Measurements from ENCODE around the gene MACROD2.

Gene MACROD2

DNA sequence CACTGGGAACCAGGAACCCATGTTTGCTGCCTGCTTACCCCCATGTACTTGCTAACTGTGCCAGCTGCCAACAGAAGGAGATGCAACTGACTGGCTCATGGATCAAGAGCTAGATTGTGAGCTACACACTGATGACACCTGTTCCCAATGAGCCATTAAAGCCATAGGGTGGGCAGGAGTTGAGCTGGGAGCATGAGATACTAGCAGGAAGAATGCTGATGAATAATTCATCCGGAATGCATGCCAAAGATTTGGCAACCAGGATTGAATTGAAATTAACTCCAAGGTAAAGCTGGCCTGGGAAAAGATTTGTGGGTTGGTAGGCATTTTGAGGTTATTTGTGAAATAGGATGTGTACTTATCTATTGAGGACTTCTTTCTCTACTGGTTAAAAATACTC lies 1946.8 kb downstream of the MACROD2 start:
- CTCF ChIA-PET: interaction anchor here (0.8 to 1.6 kb wide), 4 partner anchors 10 to 40 kb away, joined by 3 to 6 read pairs (median 4); no protein-coding TSS in a partner anchor
- TF ChIP-seq, protein P1, sequence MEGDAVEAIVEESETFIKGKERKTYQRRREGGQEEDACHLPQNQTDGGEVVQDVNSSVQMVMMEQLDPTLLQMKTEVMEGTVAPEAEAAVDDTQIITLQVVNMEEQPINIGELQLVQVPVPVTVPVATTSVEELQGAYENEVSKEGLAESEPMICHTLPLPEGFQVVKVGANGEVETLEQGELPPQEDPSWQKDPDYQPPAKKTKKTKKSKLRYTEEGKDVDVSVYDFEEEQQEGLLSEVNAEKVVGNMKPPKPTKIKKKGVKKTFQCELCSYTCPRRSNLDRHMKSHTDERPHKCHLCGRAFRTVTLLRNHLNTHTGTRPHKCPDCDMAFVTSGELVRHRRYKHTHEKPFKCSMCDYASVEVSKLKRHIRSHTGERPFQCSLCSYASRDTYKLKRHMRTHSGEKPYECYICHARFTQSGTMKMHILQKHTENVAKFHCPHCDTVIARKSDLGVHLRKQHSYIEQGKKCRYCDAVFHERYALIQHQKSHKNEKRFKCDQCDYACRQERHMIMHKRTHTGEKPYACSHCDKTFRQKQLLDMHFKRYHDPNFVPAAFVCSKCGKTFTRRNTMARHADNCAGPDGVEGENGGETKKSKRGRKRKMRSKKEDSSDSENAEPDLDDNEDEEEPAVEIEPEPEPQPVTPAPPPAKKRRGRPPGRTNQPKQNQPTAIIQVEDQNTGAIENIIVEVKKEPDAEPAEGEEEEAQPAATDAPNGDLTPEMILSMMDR (IDR thresholded peaks at IDR 0.05; ENCODE audit: control extremely low read depth, extremely low read depth, low read depth, missing control alignments): no peak
- POLR2A ChIA-PET: no interaction called here
- DNase-seq (ENCODE audit: extremely low spot score): no peak

DNA sequence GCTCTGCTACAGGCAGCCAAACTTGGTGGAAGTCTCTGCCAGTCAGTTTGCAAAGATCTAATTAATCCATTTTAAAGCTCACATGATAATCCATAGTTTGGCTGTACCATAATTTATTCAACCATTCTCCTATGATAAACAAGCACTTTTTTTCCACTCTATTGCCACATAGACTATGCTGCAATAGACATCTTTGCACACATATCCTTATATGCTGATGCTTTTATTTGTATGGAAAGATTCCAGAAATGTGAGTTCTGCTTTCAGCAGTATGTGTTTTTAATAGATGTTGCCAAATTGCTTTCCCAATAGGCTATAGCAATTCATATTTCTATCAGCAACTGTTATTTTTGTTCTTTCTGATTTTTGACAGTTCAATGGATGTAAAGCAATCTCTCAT lies 1950.0 kb downstream of the MACROD2 start:
- POLR2A ChIA-PET: no interaction called here
- TF ChIP-seq, protein P1 (IDR thresholded peaks at IDR 0.05; ENCODE audit: control extremely low read depth, extremely low read depth, low read depth, missing control alignments): no peak
- no peak for DNase-seq (ENCODE audit: extremely low spot score)
- CTCF ChIA-PET: interaction anchor here (1.6 kb wide), 1 partner anchor 9 kb away, joined by 5 read pairs; no protein-coding TSS in a partner anchor

DNA sequence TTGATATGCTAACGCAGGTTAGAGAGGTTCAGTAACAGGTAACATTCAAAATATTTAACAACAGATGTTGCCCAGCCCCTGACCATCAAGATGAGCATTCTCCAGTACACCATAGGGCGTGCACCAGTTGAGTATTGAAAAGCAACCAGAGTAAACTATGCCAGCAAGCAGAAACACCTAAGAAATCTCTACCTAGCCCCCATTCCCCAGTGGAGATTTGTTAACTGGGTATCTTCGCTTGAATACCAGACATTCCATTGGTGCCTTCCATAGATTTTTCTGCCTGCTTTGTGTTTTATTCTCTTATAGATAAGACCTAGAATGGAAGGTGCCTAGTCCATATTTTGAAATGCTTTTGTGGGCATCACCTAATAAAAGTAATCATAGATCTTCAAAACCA lies 1954.1 kb downstream of the MACROD2 start:
- CTCF ChIA-PET: no interaction called here
- POLR2A ChIA-PET: no interaction called here
- no peak for DNase-seq (ENCODE audit: extremely low spot score)
- TF ChIP-seq, protein P1 (IDR thresholded peaks at IDR 0.05; ENCODE audit: control extremely low read depth, extremely low read depth, low read depth, missing control alignments): no peak

DNA sequence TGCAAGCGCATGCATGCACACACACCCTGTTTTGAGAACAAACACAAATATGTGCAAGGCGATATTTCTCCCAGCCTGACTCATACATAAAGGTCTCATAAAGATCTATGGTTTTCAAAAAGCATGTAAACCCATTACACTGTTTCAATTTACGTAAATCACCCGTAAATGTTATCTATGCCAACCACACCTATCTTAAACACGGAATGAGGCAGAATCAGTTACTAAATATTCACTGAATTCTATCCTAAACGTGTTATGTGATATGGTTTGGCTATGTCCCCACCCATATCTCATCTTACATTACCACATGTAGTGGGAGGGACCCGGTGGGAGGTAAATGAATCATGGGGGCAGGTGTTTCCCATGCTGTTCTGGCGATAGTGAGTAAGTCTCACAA lies 1956.3 kb downstream of the MACROD2 start:
- TF ChIP-seq, protein P1 (IDR thresholded peaks at IDR 0.05; ENCODE audit: control extremely low read depth, extremely low read depth, low read depth, missing control alignments): no peak
- ChIA-PET POLR2A (no interaction called here), CTCF (no interaction called here)
- no peak for DNase-seq (ENCODE audit: extremely low spot score)

DNA sequence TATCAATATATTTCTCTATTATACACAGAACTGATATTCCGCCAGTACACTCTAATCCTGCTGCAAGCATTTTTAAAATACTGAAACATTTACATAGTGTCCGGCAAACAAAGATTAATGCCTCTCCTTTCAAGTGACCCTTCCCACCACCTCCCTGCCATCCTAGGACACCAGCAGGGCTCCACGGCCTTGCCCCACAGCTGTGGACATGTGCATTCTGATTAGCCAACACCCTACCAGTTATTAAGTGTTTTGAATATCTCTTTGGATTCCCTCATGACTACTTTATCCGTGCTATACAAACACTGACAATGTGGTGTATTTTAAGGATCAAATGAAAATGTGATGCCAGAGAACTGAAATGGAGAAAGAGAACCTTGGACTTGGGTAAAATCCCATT lies 1962.8 kb downstream of the MACROD2 start:
- DNase-seq (ENCODE audit: extremely low spot score): no peak
- TF ChIP-seq, protein P1 (IDR thresholded peaks at IDR 0.05; ENCODE audit: control extremely low read depth, extremely low read depth, low read depth, missing control alignments): no peak
- CTCF ChIA-PET: no interaction called here
- POLR2A ChIA-PET: no interaction called here

DNA sequence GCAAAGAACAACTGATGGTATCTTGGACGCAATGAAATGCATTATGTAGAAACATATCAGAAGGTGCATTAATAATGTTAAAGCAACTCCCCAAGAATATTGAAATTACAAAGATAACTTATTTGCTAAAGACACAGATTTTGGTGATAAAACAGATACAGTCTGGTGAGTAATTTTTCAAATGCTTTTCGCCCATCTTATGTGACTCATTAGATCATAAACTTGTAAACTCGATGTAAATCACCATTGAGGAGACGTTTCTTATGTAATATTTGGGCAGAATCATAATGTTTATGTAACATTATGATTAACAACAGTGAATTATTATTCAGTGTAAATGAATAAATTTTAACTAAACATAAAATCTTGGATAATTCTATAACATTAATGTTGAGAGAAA lies 1969.8 kb downstream of the MACROD2 start:
- POLR2A ChIA-PET: no interaction called here
- TF ChIP-seq, protein P1 (IDR thresholded peaks at IDR 0.05; ENCODE audit: control extremely low read depth, extremely low read depth, low read depth, missing control alignments): no peak
- no peak for DNase-seq (ENCODE audit: extremely low spot score)
- CTCF ChIA-PET: interaction anchor here (1.4 kb wide), 1 partner anchor 9 kb away, joined by 7 read pairs; no protein-coding TSS in a partner anchor

DNA sequence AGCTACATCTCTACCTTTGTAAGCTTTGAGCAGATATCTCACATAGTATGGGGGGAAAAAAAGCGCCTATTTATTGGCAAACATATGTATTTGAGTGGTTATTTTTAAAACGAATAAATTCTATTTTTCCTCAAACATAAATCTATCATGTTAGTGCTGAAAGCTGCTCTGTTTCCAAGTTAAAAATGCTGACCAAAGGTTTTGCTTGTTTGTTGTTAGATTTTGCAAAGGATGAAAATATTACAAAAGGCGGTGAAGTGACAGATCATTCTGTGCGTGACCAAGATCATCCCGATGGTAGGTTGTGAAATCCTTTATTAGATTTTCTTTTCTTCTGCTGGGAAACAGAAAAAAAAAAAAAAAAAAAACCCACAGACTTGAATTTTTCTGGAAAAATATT lies 1972.0 kb downstream of the MACROD2 start:
- DNase-seq (ENCODE audit: extremely low spot score): no peak
- POLR2A ChIA-PET: no interaction called here
- CTCF ChIA-PET: no interaction called here
- TF ChIP-seq, protein P1 (IDR thresholded peaks at IDR 0.05; ENCODE audit: control extremely low read depth, extremely low read depth, low read depth, missing control alignments): no peak
